Osteocyte (in vitro differentiated cells): ENCODE data around the gene SLC17A6. TPM values are rescaled to one million over a fixed set of nuclear protein-coding genes. Genes with fewer than 3 reads are reported as not detected.

Source experiments
- DNase-seq: peaks from one replicate; pipeline ENCODE4 v3.0.0; 2021; ENCODE audit warnings: mixed read lengths; ENCODE audit not compliant: unreplicated experiment; ENCODE audit errors: extremely low spot score
- H3K27ac Mint-ChIP-seq: one replicate; pipeline ENCODE4 v1.8.0; 2021; ENCODE audit warnings: mild to moderate bottlenecking, mixed read lengths; ENCODE audit not compliant: unreplicated experiment
- H3K27me3 Mint-ChIP-seq: one replicate; pipeline ENCODE4 v1.8.0; 2021; ENCODE audit warnings: mixed read lengths; ENCODE audit not compliant: unreplicated experiment
- H3K36me3 Mint-ChIP-seq: one replicate; pipeline ENCODE4 v1.8.0; 2021; ENCODE audit warnings: mixed read lengths; ENCODE audit not compliant: unreplicated experiment
- H3K4me1 Mint-ChIP-seq: one replicate; pipeline ENCODE4 v1.8.0; 2021; ENCODE audit warnings: mixed read lengths; ENCODE audit not compliant: unreplicated experiment
- H3K4me3 Mint-ChIP-seq: one replicate; pipeline ENCODE4 v1.8.0; 2021; ENCODE audit warnings: mild to moderate bottlenecking, moderate library complexity, mixed read lengths; ENCODE audit not compliant: unreplicated experiment
- H3K9me3 Mint-ChIP-seq: one replicate; pipeline ENCODE4 v1.8.0; 2021; ENCODE audit warnings: mixed read lengths; ENCODE audit not compliant: unreplicated experiment
- CTCF ChIP-seq: fragments of 200-600 bp; sonication (generic); IDR thresholded peaks from 2 replicates; pipeline ENCODE4 v1.5.0; 2021; ENCODE audit warnings: antibody characterized with exemption, mild to moderate bottlenecking, moderate library complexity
- long read RNA-seq: library from polyadenylated mRNA; unstranded; transcript quantifications from one replicate; pipeline ENCODE4 v2.0.0, GENCODE V29; 2021
- total RNA-seq: library from RNA; stranded (reverse); gene quantifications from 2 replicates; pipeline ENCODE4 v1.2.1, GENCODE V29; 2021

The SLC17A6 gene
- not detected in 2 replicates for total RNA-seq
- long read RNA-seq = 0 reads

DNA sequence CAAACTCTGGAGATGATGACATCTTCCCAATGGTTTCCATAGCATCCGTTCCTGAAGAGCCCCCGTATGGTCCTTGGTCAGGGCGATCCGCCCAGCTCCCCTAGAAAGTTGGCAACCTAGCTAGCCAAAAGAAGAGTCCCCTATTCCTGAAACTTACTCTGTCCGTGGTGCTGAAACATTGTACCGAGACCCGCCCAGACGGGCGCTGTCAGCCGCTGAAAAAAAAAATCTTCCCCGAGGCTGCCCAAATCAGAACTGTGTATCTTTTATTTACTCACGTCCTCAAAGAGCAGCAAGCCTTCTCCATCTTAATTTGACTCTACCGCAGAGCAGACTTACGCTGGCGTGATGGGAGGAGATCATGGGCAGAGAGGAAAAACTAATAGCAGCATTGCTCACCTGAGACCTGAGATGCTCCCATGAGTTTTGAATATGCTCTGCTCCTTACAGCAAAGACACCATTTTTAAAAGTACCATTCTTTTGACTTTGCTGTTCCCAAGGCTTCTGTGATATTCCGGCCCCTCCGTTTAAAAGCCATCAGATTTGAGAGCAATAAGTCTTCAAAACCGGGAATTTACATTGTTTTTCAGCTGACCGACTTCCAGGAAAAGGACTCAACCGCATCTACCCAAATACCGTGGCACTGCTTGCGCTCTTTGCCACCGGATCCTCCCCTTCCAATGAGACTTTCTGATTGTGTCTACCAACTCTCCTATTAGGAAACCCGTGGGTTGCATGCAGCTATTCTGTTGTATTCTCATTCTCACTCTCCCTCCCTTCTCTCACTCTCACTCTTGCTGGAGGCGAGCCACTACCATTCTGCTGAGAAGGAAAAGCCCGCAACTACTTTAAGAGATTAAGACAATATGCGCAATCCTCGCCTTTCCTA lies at the start of gene SLC17A6:
Gene SLC17A6 (plus strand): TSS at position 786 of the 890 bp plus-strand sequence. CDS start 153 bp downstream, outside the sequence.
- no peak within 1 kb of the TSS for H3K4me3 Mint-ChIP-seq
- H3K36me3 Mint-ChIP-seq = no peaks in the 10 kb centered on the region
- DNase-seq = no peak
- no peak within 1 kb of the TSS for H3K27ac Mint-ChIP-seq
- H3K9me3 Mint-ChIP-seq = peaks cover 10% of the 10 kb centered on the region
- peaks cover 38% of the 10 kb centered on the region for H3K27me3 Mint-ChIP-seq
- no peak for TF ChIP-seq CTCF
- H3K4me1 Mint-ChIP-seq = no peaks in the 10 kb centered on the region

DNA sequence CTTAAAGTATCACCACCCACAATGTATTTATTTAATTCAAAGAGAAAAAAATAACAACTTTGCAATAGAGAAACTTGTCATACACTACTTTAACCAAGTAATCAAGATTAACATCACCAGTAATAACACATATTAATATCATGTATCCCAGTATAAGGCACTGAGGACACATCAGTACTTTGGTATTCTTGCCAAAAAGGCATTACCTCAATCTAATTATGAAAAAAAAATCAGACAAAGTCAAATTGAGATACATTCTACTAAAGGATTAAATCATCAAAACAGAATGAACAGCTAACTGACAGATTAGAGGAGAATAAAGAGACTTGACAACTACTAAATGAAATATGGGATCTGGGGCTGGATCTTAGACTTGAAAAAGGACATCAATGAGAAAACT lies 35.8 kb upstream of the SLC17A6 start:
- Mint-ChIP-seq H3K36me3 (no peaks in the 10 kb centered on the region), H3K27me3 (peaks cover 7% of the 10 kb centered on the region), H3K27ac (no peak overlapping the region), H3K4me3 (no peak overlapping the region), H3K4me1 (no peaks in the 10 kb centered on the region), H3K9me3 (no peaks in the 10 kb centered on the region)
- TF ChIP-seq CTCF = no peak
- no peak for DNase-seq

- DNase-seq = no peak
- Mint-ChIP-seq H3K27me3 (peaks cover 7% of the 10 kb centered on the region), H3K4me1 (no peaks in the 10 kb centered on the region), H3K4me3 (no peak overlapping the region), H3K27ac (no peak overlapping the region), H3K9me3 (no peaks in the 10 kb centered on the region), H3K36me3 (no peaks in the 10 kb centered on the region)
- peak; percentile 65 for TF ChIP-seq CTCF
Observed at GRCh38 chr11:22304337-22304961, 33.7 kb upstream of the SLC17A6 start.

- no peaks in the 10 kb centered on the region for H3K27me3 Mint-ChIP-seq
- H3K27ac Mint-ChIP-seq = no peak overlapping the region
- H3K9me3 Mint-ChIP-seq = no peaks in the 10 kb centered on the region
- H3K4me1 Mint-ChIP-seq = no peaks in the 10 kb centered on the region
- no peak for DNase-seq
- H3K4me3 Mint-ChIP-seq = no peak overlapping the region
- TF ChIP-seq CTCF = no peak
- no peaks in the 10 kb centered on the region for H3K36me3 Mint-ChIP-seq
Observed at GRCh38 chr11:22317656-22318055, 20.5 kb upstream of the SLC17A6 start.

DNA sequence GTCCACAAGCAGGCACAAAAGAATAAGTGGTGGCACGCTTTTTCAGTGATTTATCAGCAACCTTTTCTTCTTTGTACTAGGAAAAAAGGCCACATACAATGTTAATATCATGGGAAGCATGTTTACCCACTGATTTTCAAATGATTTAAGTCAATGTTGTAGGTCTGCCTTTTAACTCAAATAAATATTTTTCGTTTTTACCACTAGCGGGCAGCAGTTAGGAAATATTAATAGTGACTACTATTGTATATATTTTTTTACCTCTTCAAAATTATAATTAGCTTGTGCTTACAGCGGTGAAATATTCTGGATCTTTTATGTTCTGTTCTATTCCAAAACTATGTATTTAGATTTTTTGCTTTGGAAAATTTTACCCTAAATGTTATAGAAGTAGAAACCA lies 6.4 kb upstream of the SLC17A6 start:
- H3K4me1 Mint-ChIP-seq = no peaks in the 10 kb centered on the region
- peak; percentile 18 for TF ChIP-seq CTCF

More for the DNA sequence above, 6.4 kb upstream of the SLC17A6 start:
- H3K27me3 Mint-ChIP-seq = peaks cover 5% of the 10 kb centered on the region
- H3K36me3 Mint-ChIP-seq = no peaks in the 10 kb centered on the region
- no peak overlapping the region for H3K4me3 Mint-ChIP-seq
- H3K9me3 Mint-ChIP-seq = no peaks in the 10 kb centered on the region
- no peak for DNase-seq
- H3K27ac Mint-ChIP-seq = no peak overlapping the region
